Fibroblast of lung (primary cell): ENCODE results near the gene SYDE1.

Experiments
- CTCF ChIP-seq, 2 donors: IDR thresholded peaks in 1 of 2; conservative IDR thresholded peaks in 1 of 2; 1 replicate in 1 of 2; 2 replicates in 1 of 2; pipeline ENCODE4 v1.5.1; 2011 to 2012; ENCODE audit warnings: low read length in 2 of 2, control low read depth in 1 of 2, inconsistent platforms in 1 of 2, low read depth in 1 of 2, mild to moderate bottlenecking in 1 of 2
- EZH2 ChIP-seq: IDR thresholded peaks from 2 replicates; pipeline ENCODE4 v1.5.1; 2012; ENCODE audit warnings: low read length, control low read depth, mild to moderate bottlenecking; ENCODE audit errors: missing control alignments

- TF ChIP-seq CTCF (conservative IDR thresholded peaks at IDR 0.05 in 1 of 2, IDR thresholded peaks at IDR 0.05 in 1 of 2; ENCODE audit: low read depth in 1 of 2, low read length in 2 of 2) = no peak
- TF ChIP-seq EZH2 = no peak
These were observed 21.1 kb downstream of the SYDE1 start for GRCh38 chr19:15128162-15128770.
